K562 (cell line): ENCODE results near the gene RMND5A. TPM values are rescaled to one million over a fixed set of nuclear protein-coding genes. Genes with fewer than 3 reads are reported as not detected.

Experiments
- HES1 ChIP-seq: fragments of 450-650 bp; IDR thresholded peaks from 2 replicates; pipeline ENCODE4 v1.6.1; 2016; ENCODE audit warnings: low read depth, mild to moderate bottlenecking, moderate library complexity
- MGA ChIP-seq: fragments of 450-650 bp; IDR thresholded peaks from 2 replicates; pipeline ENCODE4 v1.6.1; 2016; ENCODE audit warnings: mild to moderate bottlenecking, moderate library complexity
- RERE ChIP-seq: sonication (generic); formaldehyde crosslinking; IDR thresholded peaks from 2 replicates; pipeline ENCODE4 v1.8.0; 2023; ENCODE audit warnings: missing genetic modification reagents, mild to moderate bottlenecking, borderline replicate concordance
- SRSF1 ChIP-seq: fragments of 200-400 bp; formaldehyde crosslinking; IDR thresholded peaks from 2 replicates; pipeline ENCODE4 v1.6.1; 2017; ENCODE audit warnings: mild to moderate bottlenecking, low read depth, low read length, moderate library complexity
- ZBTB2 ChIP-seq: fragments of 450-650 bp; IDR thresholded peaks from 2 replicates; pipeline ENCODE4 v1.6.1; 2016; ENCODE audit warnings: antibody characterized with exemption
- polyA plus RNA-seq, 8 experiments: library from polyadenylated mRNA; depleted of rRNA in 4 of 8; stranded (reverse) in 5 of 8; unstranded in 3 of 8; fragments of >200 nt; fragmentation: Nextera tagmentation in 2 of 8; fragmentation: Illumina TruSeq in 1 of 8; extraction: Ambion mirVana in 2 of 8; extraction: Trizol in 1 of 8; gene quantifications; 2 replicates each; pipeline versions ENCODE4 v1.2.1 to v1.2.3, GENCODE V29; 2011 to 2014; ENCODE audit warnings: inconsistent platforms in 1 of 8, missing spikeins in 1 of 8
- total RNA-seq, 7 experiments: library from RNA; depleted of rRNA in 6 of 7; stranded (reverse); fragments of >200 nt in 6 of 7; fragmentation: Illumina TruSeq in 2 of 7; extraction: Trizol in 2 of 7; gene quantifications; 2 replicates each; pipeline versions ENCODE4 v1.2.1 to v1.2.3, GENCODE V29; 2011 to 2021; ENCODE audit warnings: low replicate concordance in 1 of 7
- TF ChIP-seq, protein P1 (sequence below): fragments of 250-450 bp; sonication (Bioruptor Pico); IDR thresholded peaks from 2 replicates; pipeline ENCODE4 v1.8.0; 2022; ENCODE audit warnings: inconsistent platforms

Gene RMND5A
- total and polyA plus RNA-seq, 9 of the 15 experiments (the other 6 are each of a cell fraction or from before 2014, with no cell fraction given): 13.2 to 43.5 (median 34.1) TPM

DNA sequence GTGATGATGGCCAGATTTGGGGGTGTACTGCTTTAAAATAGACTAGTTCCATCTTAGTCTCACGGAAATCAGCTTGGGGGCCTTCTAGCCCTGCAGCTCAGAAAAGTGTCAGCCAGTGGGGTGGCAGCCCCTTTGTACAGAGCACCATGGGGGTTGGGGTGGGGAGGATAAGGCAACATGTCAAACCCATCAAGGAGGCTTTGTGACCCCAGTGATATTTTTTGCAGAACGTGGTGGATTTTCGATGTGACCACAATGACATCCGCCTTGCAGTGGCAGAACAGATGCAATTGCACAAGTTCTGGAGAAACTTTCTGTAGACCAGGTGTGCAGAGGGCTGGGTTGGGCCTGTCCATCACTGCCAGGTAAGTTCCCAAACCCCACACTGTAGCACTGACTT is 73.7 kb downstream of the RMND5A start (continued):
- TF ChIP-seq MGA (no peak), SRSF1 (no peak), ZBTB2 (no peak), RERE (CRISPR knock-in tag) (no peak), HES1 (no peak)
- TF ChIP-seq, protein P1, sequence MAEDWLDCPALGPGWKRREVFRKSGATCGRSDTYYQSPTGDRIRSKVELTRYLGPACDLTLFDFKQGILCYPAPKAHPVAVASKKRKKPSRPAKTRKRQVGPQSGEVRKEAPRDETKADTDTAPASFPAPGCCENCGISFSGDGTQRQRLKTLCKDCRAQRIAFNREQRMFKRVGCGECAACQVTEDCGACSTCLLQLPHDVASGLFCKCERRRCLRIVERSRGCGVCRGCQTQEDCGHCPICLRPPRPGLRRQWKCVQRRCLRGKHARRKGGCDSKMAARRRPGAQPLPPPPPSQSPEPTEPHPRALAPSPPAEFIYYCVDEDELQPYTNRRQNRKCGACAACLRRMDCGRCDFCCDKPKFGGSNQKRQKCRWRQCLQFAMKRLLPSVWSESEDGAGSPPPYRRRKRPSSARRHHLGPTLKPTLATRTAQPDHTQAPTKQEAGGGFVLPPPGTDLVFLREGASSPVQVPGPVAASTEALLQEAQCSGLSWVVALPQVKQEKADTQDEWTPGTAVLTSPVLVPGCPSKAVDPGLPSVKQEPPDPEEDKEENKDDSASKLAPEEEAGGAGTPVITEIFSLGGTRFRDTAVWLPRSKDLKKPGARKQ (CRISPR knock-in tag): no peak
